Omental fat pad (tissue), 4 donors: Measurements from ENCODE around the gene RNF166. TPM values are rescaled to one million over a fixed set of nuclear protein-coding genes. Genes with fewer than 3 reads are reported as not detected.

Experiments used
- ATAC-seq: fragments of 150-250 bp; one replicate; pipeline ENCODE4 v1.9.1; 2016; ENCODE audit warnings: mild to moderate bottlenecking, moderate library complexity; ENCODE audit not compliant: low FRiP score
- DNase-seq: peaks from one replicate; pipeline ENCODE4 v3.0.0-alpha.2; 2019; ENCODE audit warnings: low spot score
- CTCF ChIP-seq, 3 donors: fragments of 450-650 bp; IDR thresholded peaks; one replicate each; pipeline ENCODE4 v1.5.1; 2016 to 2017; ENCODE audit warnings: antibody characterized with exemption in 3 of 3, mild to moderate bottlenecking in 3 of 3, moderate library complexity in 2 of 3
- total RNA-seq, 4 donors: library from RNA; depleted of rRNA; stranded (reverse); fragments of >200 nt; gene quantifications; one replicate each; pipeline ENCODE4 v1.1.0, GENCODE V29; 2016

Gene RNF166
- total RNA-seq, 4 donors from 2014 or later, result 13.5 to 36.4 (median 20.2) TPM

DNA sequence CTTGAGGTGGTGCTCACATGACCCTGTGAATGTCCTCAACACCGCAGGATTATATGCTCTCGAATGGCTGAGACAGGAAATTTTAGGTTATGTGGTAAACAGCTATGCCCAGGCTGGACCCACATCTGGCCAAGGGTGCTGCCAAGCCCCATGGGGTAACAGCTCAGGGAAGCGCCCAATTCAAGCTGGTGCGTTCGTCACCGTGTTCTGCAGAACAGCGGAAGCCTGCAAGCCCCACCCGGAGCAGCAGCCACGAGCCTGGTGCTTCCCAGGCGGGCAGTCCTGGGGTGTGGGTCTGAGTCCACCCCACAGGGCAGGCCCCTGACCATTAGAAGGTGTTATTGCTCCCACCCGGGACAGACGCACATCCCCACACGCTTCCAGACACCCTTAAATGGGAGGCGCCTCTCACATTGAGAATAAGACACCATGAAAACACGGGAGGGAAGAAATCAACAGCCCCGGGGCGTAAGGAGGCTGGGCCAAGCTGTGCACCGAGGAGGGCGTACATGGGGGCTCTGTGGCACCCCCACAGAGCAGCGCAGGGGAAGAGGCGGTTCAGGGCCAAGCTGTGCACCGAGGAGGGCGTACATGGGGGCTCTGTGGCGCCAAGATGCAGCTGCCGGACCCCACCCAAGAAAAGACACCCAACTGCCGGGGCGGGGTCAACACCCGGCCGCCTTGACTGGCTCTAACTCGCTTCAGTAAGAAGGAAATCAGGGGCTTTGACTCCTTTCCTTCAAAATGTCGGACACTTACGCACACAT lies 52.4 kb downstream of the RNF166 start:
- no peak for ATAC-seq
- no peak for TF ChIP-seq CTCF (IDR thresholded peaks at IDR 0.05)
- no peak for DNase-seq

GRCh38 chr16:88653101-88653500 lies 53.1 kb downstream of the RNF166 start:
- no peak for DNase-seq
- TF ChIP-seq CTCF (IDR thresholded peaks at IDR 0.05), result no peak
- ATAC-seq, result no peak

DNA sequence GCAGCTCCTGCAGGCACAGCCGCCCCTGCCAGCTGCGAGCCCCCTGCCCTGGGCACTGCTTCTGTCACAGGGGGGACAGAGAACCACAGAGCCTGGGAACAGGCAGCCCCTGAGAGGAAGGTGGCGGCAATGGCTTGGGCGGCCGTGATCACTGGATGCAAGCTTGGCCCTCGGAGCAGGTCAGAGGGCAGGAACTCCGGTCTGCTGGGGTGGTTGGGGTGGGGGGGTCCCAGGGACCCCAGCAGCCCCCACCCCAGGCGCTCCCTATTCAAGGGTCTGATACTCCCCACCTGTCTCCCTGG lies 53.5 kb downstream of the RNF166 start:
- TF ChIP-seq CTCF (IDR thresholded peaks at IDR 0.05), result no peak
- no peak for DNase-seq

DNA sequence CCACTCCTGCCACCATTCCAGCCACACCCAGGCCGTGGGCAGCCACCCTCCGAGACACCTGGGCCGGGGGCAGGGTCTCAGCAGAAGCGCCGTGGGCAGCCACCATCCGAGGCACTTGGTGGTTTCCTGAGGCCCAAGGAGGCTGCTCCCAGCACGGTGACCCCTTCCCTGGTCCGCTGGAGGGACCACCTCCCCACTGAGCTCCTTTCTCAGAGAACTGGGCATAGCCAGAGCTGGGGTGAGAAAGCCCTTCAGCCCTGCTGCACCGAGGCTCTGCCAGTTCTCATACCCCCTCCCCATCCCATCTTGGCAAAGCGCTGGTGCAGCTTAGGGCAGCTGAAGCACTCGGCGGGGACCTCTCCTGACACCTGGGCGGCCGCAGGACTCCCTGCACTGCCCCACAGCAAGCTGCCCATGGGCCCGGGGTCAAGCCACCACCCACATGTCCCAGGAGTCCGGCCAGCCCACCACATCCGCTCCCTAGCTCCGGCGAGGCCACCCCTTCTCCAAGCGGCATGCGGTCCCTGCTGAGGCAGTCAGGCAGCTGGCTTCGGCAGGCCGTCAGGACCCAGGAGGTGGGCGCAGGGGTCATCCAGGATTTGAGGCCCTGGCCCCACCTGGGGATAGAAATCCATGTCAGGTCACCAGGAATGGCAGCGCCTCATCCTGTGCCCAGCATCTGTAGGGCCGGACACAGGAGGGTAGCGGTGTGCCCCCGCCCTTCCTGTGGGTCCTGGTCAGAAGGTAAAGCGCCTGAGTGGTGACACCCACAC lies 54.0 kb downstream of the RNF166 start:
- no peak for TF ChIP-seq CTCF (IDR thresholded peaks at IDR 0.05)
- DNase-seq (no peak), ATAC-seq (no peak)

More for the DNA sequence above, 53.5 kb downstream of the RNF166 start:
- no peak for ATAC-seq

GRCh38 chr16:88651276-88651988 lies 54.8 kb downstream of the RNF166 start:
- no peak for DNase-seq
- peak; percentile 7 for ATAC-seq
- no peak for TF ChIP-seq CTCF (IDR thresholded peaks at IDR 0.05)

- DNase-seq (no peak), ATAC-seq (peak; percentile 84)
- TF ChIP-seq CTCF (IDR thresholded peaks at IDR 0.05), result no peak
Measured at GRCh38 chr16:88650749-88651275, 55.4 kb downstream of the RNF166 start, which contains the start of gene CYBA. Gene CYBA (minus strand): TSS chr16:88651053. CDS start chr16:88651013, 40 bp downstream.
